ENCODE measurements around the gene KDM2B.

KDM2B gene

DNA sequence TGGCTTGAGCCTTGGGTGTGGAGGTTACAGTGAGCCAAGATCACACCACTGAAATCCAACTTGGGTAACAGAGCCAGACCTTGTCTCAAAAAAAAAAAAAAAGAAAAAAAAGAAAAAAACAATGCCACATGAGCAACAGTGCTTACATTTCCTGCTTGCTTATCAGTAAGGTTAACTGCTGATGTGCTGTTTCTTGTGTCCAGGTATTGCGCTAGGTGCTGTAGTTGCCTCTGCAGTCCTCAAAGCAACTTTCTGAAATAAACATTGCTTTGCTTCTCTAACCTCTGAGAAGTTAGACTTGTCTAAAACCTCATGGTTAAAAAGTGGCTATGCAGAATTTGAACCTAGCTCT, 156.2 kb downstream of the KDM2B start:
- H3K4me3 ChIP-seq (ENCODE audit: low read depth, low read length): no peak overlapping the region
- TF ChIP-seq POLR2A (IDR thresholded peaks at IDR 0.05; ENCODE audit: extremely low read depth, insufficient read length) (no peak), MYC (IDR thresholded peaks at IDR 0.05; ENCODE audit: low read depth, low read length) (no peak)
- TF ChIP-seq, protein P1, sequence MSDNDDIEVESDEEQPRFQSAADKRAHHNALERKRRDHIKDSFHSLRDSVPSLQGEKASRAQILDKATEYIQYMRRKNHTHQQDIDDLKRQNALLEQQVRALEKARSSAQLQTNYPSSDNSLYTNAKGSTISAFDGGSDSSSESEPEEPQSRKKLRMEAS (IDR thresholded peaks at IDR 0.05; ENCODE audit: low read depth, low read length): no peak
- TF ChIP-seq, protein P2, sequence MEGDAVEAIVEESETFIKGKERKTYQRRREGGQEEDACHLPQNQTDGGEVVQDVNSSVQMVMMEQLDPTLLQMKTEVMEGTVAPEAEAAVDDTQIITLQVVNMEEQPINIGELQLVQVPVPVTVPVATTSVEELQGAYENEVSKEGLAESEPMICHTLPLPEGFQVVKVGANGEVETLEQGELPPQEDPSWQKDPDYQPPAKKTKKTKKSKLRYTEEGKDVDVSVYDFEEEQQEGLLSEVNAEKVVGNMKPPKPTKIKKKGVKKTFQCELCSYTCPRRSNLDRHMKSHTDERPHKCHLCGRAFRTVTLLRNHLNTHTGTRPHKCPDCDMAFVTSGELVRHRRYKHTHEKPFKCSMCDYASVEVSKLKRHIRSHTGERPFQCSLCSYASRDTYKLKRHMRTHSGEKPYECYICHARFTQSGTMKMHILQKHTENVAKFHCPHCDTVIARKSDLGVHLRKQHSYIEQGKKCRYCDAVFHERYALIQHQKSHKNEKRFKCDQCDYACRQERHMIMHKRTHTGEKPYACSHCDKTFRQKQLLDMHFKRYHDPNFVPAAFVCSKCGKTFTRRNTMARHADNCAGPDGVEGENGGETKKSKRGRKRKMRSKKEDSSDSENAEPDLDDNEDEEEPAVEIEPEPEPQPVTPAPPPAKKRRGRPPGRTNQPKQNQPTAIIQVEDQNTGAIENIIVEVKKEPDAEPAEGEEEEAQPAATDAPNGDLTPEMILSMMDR (IDR thresholded peaks at IDR 0.05; ENCODE audit: low read depth, low read length): no peak
- peak; percentile 42 for DNase-seq (ENCODE audit: low read depth)

DNA sequence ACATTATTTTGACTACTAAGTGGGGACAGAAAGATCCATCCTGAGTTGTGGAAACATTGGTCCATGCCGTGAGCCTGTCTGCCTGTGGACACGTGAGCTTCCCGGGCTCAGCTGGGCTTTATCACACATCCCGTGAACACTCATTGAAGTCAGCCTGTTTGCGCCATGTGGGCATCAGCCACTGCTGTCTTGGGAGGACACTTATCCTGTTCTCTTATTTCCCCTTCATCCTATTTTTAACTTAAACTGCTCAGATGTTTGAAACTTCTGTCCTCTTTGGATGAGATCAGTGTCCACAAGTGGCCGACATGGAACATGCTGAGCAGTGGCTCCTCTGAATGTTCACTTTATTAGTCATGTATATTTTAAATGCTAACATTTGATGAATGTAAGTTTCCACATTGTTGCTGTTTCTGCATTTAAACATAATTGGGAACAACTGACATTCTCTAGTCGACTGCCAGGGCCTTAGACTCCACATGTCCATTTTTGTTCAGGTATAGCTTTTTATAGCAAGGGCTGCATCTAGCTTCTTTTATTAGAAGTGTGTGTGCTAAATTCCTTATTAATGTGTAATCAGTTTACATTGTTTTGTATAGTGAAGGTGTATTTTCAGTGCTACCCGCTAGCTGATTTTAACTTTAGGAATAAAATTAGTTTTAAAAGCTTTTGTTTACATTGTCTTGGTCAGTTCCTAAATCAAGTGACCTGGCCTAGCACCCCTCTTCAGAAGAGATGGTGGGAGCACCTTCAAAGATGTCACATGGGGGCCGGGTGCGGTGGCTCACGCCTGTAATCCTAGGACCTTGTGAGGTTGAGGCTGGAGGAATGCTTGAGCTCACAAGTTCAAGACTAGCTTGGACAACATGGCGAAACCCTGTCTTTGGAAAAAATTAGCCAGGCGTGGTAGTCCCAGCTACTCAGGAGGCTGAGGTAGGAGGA, 156.9 kb downstream of the KDM2B start:
- TF ChIP-seq MYC (IDR thresholded peaks at IDR 0.05; ENCODE audit: low read depth, low read length) (no peak), POLR2A (IDR thresholded peaks at IDR 0.05; ENCODE audit: extremely low read depth, insufficient read length) (no peak)
- TF ChIP-seq, protein P1 (IDR thresholded peaks at IDR 0.05; ENCODE audit: low read depth, low read length): peak; percentile 30; the same call in 1 of the 2 replicates
- TF ChIP-seq, protein P2 (IDR thresholded peaks at IDR 0.05; ENCODE audit: low read depth, low read length): no peak
- H3K4me3 ChIP-seq (ENCODE audit: low read depth, low read length): no peak overlapping the region
- peak; percentile 44 for DNase-seq (ENCODE audit: low read depth)

DNA sequence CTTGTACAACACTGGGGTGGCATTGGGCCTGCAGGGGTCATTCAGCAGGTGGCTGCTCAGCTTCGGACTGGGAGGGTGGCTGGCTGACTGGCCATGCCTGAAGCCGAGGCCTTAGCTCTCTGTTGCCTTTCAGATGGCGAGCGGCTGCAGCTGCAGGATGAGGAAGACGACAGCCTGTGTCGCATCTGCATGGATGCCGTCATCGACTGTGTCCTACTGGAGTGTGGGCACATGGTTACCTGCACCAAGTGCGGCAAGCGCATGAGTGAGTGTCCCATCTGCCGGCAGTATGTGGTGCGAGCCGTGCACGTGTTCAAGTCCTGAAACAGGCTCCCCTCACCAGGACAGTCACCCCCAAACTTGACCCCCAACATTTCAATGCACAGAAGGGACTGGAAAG, 157.6 kb downstream of the KDM2B start:
- TF ChIP-seq, protein P2 (IDR thresholded peaks at IDR 0.05; ENCODE audit: low read depth, low read length): no peak
- no peak for TF ChIP-seq MYC (IDR thresholded peaks at IDR 0.05; ENCODE audit: low read depth, low read length)
- TF ChIP-seq, protein P1 (IDR thresholded peaks at IDR 0.05; ENCODE audit: low read depth, low read length): no peak
- no peak for TF ChIP-seq POLR2A (IDR thresholded peaks at IDR 0.05; ENCODE audit: extremely low read depth, insufficient read length)
- no peak overlapping the region for H3K4me3 ChIP-seq (ENCODE audit: low read depth, low read length)

DNA sequence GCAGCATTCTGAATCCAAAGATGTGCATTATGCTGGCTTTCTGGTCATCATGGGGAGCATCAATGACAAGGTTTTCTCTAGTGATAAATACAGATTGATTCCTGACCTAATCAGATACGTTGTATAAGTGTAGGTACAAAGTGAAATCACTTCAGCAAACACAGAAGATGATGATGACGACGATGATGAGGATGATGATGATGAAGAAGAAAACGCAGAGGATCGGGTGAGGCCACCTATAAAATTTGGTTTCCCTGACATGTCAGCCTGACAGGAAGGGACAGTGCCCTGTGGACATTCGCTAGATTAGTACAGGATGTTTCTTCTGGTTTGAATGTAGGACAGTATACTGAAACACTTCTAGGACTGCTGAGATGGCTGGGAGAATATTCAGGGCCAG, 160.7 kb downstream of the KDM2B start:
- DNase-seq (ENCODE audit: low read depth): no peak
- TF ChIP-seq POLR2A (IDR thresholded peaks at IDR 0.05; ENCODE audit: extremely low read depth, insufficient read length): no peak
- TF ChIP-seq, protein P2 (IDR thresholded peaks at IDR 0.05; ENCODE audit: low read depth, low read length): no peak
- TF ChIP-seq, protein P1 (IDR thresholded peaks at IDR 0.05; ENCODE audit: low read depth, low read length): no peak
- no peak for TF ChIP-seq MYC (IDR thresholded peaks at IDR 0.05; ENCODE audit: low read depth, low read length)
- H3K4me3 ChIP-seq (ENCODE audit: low read depth, low read length): no peak overlapping the region

More for the DNA sequence above, 157.6 kb downstream of the KDM2B start:
- DNase-seq (ENCODE audit: low read depth): no peak

DNA sequence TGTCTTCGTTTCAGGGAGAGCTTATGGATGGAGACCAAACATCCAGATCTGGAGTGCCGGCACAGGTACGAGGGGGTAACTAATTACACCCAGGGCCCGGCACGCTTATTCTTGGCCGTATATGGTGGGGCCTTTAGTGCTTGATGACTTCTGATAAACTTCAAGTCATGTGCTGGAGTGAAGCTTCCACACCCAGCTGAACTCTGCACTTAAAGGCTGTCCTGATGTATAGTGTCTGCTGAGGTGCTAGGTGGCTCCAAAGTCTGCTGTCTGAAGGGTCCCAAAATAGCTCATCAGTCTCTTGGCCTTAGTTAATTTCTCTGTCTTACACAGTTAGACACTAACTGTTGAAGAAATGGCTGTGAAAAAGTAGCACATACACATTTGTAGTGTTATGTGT, 163.0 kb downstream of the KDM2B start:
- TF ChIP-seq MYC (IDR thresholded peaks at IDR 0.05; ENCODE audit: low read depth, low read length) (no peak), POLR2A (IDR thresholded peaks at IDR 0.05; ENCODE audit: extremely low read depth, insufficient read length) (no peak)
- TF ChIP-seq, protein P1 (IDR thresholded peaks at IDR 0.05; ENCODE audit: low read depth, low read length): no peak
- TF ChIP-seq, protein P2 (IDR thresholded peaks at IDR 0.05; ENCODE audit: low read depth, low read length): no peak
- H3K4me3 ChIP-seq (ENCODE audit: low read depth, low read length): no peak overlapping the region
- DNase-seq (ENCODE audit: low read depth): no peak

Data from NB4 (cell line).